Activated T-cell treated with anti-CD3 and anti-CD28 coated beads, Interleukin-2, amount 50 U/mL, for 1 hour (primary cell): ENCODE data around the gene AP3B1.
A peak's percentile ranks its signal among the peaks of the same experiment; 100 is the strongest.

ENCODE experiments used
- DNase-seq: peaks from one replicate; pipeline ENCODE4 v3.0.0-alpha.2; 2020

AP3B1 gene

DNA sequence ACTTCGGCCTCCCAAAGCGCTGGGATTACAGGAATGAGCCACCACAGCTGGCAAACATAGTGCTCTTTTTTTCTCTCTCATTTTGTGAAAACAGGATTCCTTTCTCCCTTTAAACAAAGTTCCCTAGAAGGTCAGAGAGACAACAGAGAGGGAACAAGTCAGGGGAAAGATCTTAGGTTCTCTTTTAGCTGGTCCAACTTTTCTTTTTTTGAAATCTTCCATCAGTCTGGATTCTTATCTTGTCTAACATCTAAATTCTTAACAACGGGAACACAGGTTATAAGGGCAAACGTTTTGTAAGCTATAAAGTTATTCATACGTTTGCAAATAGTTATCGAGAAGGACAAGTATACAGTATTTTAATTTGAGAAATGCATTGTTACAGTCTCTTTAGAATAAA, 294.3 kb downstream of the AP3B1 start:
- DNase-seq = no peak

DNA sequence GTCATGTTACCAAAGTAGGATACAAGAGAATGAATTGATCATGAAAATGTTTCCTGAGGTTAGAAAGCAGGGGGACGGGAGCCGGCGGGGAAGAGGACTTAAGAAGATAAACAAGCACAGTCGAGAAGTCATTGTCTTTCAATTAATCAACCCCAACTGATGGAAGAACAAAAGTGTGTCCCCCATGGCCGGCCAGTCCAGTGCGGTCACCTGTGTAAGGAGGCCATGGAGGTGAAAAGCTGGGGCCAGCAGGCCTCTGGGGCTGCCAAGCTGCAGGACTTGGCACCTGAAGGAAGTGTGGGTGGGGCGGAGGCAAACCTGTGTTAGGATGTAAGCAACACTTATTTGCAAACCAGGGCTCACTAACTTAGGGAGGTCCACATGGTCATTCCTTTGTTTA, 295.1 kb downstream of the AP3B1 start:
- no peak for DNase-seq

DNA sequence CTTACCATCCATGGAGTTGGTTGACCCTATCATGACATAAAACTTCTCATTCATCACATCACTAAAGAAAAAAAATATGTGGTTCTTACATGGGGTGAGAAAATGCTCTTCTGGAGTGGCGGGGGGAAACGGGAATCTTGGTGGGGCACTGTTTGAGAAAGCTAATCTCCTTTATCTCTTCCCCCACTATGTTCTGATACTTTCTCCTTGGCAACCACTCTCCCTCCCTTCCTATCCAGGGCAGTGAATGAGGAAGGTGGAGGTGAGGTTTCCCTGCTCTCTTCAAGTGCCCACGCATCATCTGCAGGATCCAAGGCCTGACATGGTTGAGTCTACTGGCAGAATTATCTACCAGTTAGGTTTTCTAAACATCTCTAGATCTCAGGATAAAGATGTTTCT, 297.6 kb downstream of the AP3B1 start:
- no peak for DNase-seq

DNA sequence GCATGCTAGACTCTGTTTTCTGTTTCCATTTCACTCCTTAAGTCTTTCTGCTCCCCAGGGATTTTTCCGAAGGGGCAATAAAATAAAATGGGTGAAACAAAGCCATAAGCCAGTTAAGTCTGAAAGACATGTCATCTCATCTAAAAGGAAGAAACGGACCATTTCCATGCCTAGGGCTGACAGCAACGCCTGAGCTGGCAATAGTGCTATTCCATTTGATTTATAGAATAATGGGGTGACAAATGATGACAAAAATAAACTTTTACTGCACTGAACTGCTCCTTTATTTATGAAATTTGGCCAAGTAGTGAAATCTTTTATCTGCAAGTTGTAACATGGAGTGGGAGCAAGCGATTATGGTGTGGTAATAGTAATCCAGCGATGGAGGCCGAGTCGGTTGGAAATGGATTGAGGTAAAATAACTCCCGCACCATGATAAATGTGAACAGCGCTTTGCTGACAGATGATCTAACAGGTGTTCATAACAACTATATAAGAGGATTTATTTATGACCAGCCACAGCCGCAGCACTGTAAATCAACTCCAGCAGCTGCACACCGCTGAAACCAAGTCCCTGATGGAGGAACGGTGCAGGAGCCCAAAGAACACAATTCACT, 298.6 kb downstream of the AP3B1 start:
- DNase-seq = no peak

DNA sequence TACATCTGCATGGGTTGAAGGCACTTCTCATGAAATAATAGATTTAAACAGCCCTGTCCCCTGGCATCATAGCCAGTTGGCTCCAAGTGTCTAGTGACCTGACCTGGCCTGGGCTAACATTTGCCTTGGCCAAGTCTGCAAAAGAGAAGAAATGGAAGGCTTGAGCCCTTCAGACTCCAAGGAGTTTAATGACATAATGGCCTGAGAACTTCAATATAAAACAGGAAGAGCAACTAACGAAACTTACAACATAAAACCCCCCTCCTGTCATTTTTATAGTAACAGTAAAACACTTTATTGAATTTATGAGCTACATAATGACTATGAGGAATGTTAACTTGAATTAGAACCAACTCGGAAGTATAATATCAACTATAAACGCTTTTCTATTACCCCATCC, 299.6 kb downstream of the AP3B1 start:
- no peak for DNase-seq

DNA sequence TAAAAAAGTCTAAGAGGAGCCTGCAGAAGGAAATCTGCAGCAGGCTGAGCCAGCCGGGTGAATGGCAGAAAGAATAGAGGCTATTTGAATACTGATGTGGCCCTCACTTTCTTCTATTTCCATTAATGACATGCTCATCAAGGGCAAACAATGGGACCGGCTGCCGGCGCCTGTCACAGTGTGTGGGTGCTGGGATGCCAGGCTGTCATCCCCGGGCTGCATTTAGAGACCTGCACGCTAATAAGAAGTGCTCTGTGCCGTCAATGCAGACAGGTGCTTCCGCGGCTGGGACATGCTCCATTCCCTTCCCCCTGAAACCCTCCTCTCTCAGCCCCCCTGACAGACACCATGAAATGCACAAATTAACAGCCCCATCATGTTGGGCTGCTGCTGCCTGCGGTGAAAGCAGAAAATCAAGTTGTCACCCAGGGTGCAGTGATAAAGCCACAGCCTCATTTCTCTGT, 300.6 kb downstream of the AP3B1 start:
- no peak for DNase-seq

DNA sequence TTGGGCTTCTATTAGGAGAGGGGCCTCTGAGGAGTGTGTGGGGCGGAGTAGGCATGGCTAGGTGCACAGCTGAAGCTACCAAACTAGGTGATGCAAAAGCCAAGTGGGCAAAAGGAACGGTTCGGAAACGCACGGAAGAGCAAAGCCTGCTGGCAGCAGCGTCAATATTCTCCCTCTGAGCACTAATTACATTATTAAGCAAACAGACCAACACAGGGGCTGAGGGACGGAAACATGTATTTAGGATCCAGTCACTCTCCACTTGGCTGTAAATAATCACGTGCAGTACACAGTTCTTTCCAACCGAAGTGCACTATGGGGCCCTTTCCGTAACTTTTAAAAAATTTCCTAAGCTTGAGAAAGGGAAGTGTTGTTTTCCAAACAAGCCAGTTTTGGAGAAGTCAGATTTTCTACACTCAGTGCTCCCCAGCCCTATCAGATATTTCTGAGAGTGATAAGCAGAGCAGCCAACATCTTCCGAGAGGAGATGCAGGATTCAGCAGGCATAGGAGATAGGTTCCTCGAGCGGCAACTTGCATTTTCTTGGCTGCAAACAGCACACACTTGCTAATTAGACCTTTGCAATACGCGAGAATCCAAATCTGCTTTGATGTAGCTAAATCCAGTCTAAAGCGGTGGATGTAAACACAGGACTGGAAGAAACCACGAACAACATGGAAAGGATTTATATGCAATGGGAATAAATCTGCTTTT, 301.2 kb downstream of the AP3B1 start:
- DNase-seq = no peak

DNA sequence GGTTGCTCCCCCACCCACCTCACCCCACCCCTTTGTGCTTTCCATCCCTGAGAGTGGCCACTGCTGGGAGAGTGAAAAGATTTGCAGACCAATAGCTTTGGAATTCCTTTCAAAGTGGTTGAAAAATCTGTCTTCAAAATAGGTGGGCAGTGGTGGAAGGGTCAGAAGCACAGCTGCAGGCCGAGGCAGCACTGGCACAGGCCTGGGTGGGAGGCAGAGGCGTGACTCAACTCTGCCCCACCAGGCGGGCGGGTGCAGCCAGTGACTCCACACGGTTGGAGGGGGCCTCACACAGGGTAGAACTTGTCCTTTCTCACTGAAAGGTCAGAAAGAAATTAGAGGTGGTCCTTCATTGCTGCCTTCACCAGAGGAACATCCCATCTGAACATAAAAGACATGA, 303.4 kb downstream of the AP3B1 start:
- no peak for DNase-seq

DNA sequence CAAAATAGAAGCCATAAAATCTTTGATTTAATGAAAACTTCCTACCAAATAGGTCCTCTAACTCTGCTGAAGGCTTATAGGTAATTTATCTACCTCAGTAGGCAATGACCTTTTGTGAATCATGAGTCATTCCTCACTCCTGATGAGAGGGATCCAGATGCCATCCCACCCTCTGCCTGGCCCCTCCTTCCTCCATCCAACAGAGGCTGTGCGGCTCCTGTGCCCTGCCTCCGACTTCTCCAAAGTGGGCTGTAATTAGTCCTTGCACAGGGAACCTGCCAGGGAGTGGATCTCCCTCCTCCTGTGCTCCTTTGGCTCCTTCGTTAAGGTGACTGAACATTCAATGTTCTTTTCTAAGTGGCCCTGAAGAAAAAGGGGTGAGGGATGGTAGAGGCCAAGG, 304.5 kb downstream of the AP3B1 start:
- DNase-seq = no peak

DNA sequence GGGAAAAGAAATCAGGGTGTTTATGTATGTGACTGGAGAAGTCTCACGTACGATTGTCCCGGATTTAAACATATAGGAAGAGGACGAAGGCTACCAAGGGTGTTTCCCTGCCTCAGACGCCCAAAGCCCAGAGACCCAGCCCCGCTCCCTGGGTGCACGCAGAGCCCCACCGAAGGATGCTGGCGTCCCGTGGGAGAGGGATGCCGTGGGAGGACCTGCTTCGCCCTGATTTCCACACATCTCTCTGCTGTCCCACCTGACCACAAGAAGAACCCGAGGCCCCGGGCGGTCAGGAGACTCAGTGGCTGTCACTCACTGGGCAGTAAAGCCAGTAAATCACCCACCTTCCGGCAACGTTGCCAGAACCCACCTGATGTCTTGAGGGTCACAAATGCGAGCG, 306.5 kb downstream of the AP3B1 start:
- DNase-seq = no peak

DNA sequence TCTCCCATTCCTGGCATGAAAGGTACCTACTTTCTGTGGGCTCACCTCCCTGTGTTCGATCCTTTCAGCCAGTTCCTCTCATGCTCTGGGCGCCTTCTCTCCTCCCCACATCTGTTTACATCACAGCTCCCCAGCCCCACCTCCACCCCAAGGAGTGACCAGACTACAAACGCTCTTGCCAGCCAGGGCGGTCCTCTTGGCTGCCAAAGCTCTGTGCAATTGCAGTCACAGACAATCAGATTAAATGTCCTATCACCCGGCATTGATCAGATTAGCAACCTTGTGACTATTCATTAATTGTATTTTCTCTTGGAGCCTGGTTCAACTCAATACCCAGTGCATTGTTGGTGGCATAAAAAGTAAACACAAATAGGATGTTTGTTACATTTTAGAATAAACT, 307.2 kb downstream of the AP3B1 start:
- DNase-seq = no peak

DNA sequence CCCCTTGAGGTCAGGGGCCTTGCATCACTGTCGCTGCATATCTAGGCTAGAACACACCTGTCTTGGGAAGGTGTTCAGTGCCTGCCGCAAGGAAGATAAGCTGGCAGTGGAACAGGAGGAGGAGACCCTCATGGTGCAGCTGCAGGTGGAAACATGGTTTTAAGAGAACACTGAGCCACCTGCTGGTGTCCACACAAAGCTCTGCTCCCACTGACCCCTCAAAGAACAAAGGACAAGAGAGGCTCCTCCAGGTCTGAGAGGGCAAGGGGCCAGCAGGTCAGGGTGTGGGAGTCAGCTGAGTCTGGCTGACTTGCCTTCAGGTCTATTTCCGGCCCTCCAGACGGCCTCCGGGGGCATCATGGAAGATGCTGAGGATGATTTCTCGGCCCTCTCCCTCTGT, 308.2 kb downstream of the AP3B1 start:
- DNase-seq = no peak

DNA sequence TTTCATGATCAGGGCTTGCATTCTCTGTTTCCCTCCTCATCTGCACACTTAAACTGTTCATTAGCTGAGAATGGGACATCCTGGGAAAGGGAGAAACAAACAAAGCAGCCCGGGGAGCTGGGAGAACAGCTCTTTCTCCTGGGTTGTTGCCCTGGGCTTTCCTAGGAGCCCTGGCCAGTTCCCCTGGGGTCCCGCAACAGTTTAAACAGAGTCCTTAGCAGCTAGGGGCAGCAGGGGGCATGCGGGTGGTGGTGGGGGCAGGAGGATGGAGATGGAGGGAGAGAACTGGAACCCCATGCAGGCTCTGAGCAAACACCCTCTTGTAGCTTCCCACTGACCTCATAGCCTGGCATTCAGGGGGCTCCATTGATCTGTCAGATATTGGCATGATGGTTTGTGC, 309.3 kb downstream of the AP3B1 start:
- no peak for DNase-seq

DNA sequence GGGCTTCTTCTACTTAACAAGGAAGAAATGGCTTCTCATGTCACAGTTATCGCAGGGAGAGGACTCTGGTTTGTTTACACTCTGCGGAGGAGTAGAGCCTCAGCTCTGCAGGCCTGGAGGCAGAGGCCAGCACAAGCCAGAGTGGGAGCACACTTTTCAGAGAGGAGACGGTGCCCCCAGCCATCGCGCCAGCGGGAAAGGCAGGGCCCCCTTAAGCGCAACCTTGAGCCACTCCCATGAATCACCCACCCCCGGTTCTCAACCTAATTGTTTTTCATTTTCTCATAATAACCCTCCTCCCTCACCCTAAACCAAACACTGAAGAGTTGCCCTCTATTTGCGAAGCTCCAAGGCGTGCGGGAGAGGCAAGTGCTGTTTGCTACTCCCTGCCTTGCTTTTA, 309.9 kb downstream of the AP3B1 start:
- no peak for DNase-seq

DNA sequence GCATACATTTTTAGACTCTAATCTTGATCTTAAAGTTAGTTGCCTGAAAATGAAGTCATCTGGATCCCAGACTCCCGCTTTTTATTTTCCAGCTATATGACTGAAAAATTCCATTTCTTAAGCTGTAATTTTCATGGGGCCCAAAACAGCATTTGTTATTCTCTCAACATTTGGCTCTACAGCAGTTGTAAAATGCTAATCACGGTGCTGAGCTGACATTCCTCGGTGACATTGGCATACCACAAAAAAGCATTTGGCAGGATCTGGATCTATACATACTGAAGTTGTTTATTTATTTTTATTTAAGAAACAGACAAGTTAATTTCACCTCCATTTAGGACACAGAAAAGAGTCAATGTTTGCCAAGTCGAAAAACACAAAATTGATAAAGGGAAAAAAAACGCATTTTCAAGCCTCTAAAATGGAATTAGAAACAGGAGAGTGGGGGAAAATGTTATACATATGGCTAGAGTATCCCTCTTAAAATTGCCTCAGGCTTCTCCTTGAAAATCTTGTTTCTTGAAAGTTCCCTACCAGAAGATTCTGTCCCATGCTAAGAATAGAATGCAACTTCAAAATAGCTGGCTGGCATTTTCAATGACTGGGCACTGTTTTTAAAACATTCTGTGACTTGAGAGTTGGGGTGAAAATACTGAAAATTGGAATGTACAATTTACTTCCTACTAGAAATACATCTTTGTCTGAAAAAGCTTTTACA, 310.9 kb downstream of the AP3B1 start:
- no peak for DNase-seq

DNA sequence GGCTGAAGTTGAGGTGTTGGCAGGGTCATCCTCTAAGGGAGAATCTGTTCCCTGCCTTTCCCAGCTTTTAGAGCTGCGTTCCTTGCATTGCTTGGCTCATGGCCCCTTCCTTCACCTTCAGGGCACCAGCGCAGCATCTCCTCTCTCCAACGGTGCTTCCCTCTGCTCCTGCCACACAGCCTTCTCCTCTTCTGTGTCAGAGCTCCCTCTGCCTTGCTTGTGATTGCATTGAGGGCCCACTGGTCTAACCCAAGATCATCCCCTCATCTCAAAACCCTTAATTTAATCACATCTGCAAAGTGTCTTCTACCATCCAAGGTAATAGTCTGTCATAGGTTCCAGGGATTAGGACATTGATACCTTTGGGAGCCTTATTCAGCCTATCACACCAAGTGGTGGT, 312.7 kb downstream of the AP3B1 start:
- no peak for DNase-seq

DNA sequence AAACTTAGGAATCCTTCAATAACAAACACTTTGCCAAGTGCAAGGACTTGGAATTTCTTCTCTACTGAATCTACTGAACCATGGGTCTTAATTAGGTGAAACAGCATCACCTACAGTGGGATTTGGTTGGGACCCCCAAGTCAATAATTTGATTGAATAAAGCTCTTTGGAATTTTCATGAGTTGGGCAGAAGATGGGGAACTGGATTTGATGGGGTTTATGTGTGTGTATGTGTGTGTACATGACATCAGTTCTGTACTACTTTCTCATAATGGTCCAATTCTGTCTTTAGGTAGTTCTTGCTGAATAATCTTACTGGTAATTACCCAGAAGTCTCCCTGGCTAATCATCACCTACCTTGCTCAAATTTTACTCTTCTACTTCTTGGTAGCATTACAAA, 319.9 kb downstream of the AP3B1 start:
- no peak for DNase-seq

DNA sequence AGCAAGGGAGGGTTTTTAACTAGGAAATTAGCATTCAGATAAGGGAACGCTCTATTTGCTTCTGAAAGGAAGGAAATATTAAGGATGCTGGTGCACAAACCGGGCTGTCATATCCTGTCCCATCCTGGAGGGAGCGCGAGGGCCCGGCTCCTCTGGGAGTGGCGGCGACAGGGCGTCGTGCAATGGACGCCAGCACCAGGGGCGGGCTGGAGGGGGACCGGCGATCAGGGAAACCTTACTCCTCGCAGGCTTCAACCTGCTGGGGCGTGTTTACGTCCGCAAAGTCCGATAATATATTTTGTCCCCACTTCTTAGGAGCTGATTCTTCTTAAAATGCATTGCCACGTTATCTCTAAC, 321.3 kb downstream of the AP3B1 start:
- no peak for DNase-seq

DNA sequence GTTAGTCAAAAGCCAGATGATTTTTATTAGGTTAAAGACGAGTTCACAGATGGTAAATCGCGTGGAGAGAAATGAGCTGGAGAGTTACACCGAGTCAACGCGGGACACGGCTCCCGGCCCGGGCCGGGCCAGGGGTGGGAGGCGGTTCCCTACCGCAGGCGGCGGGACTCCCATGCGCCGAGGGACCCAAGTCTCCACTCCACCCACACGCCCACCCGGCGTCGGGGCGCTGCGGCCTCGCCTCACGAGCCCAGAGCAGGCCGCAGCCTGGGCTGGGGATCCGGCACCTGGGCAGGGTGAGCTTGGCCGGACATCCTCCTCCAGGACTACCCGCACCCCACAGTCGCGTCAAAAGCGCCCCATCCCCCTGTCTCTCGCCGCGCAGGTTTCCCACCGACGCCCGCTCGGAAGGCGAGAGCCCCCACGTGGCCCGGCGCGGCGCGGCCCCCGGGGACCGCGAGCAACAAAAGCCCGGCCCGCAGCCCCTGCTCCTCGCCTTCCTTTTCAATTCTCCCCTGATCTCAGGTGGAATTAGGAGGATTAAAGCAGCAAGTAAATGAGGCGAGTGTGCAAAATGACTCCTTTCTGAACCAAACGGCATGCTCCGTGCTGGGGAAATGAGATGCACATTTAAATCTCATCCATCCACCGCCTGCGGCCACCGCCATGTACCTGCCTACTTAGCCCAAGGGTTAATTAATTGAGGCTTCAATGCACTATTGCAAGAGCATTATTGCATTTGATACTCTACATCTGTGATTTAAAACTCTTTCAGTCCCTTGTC, 321.8 kb downstream of the AP3B1 start:
- DNase-seq = peak; percentile 25

DNA sequence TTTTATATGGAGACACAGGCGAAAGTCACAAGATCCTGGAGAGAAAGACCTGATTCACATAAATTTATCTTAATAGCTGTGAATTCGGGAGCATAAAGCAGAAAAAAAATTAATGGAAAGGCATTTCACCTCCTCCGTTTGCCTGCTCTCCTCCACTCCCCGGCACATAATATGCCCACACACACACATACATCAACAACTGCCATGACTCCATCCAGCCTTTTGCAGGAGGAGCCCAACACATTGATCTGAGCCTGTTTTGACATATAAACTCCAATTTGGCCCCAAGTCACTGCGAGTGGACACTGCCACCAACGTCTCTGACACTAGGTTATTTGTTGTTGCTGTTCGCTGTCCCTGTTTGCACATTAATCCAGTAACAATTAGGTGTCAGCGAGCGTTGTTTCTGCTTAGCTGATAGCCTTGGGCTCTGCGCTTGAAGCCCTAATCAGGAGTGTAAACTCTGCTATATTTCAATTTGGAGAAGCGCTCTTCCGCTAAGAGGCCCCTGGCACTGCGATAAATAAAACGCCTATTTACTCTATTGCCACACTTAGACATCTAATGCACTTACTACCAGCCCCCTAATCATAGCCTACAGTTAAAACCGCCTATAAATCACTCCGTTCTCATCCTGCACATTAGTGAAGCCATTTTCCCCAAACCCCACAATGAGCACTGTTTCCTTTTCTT, 322.6 kb downstream of the AP3B1 start:
- no peak for DNase-seq

DNA sequence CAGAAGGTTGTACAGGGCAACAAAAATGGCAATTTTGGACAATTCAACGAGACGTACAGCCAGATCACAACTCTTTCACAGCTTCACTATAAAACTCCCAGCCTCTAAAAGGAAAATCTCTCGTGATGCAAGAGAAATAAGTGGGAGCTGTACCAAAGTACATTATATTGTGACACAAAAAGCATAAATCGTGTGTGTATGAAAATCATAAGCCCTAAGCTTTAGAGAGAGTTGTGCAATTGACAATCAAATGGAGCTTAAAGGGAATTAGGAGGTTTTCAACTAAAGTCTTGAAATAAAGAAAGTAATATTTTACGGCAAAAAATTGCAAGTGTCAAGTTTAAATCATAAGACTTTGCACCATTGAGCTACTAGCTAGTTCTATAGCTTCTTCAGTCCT, 323.6 kb downstream of the AP3B1 start:
- no peak for DNase-seq

DNA sequence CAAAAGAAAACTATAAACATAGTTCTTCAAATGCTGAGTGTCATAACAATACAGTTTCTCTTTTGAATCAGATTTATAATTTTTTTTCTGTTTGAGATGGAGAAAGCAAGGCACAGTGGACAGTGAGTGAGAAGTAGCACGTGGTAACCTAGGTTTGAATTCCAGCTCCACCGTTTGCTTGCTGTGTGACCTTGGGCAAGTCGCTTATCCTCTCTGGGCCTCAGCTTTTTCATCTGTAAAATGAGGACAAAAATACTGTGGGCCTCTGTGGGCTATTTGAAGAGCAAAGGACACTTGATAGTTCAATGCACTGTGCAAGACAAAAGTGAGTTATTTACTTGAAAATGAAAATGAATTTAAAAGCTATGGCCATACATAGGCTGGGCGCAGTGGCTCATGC, 330.7 kb downstream of the AP3B1 start:
- no peak for DNase-seq

DNA sequence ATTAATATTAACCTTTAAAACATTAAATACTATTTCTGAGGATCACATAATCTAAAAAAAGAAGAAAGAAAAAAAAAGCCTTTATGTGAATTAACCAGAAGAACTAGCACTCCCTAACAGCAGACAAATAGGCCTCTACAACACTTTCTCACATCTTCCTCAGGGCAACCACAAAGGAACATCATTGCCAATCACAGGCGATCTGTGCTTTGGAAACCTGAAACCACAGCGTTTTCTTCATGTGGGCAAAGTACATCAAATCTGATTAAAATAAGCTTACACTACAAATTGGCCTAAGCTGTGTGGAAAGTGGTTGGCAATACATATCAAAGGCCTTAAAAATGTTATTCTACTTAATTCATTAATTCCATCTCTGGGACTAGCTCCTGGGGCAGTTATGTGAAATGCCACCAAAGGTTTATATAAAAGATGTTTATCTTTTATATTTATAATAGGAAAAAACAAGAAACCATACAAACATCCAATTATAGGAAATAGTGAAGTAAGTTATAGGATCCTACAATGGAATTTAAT, 333.6 kb downstream of the AP3B1 start:
- DNase-seq = no peak
